HG02840 (cell line): ENCODE results near the gene ZCCHC9.

ENCODE experiments used
- ATAC-seq: cut with Tn5 transposase; IDR thresholded peaks from one replicate; pipeline ENCODE4 v1.9.1; 2021; ENCODE audit warnings: mild to moderate bottlenecking, moderate library complexity, moderate number of reproducible peaks; ENCODE audit not compliant: unreplicated experiment, low FRiP score

Gene ZCCHC9

GRCh38 chr5:81354093-81354492 lies 52.7 kb downstream of the ZCCHC9 start:
- no peak for ATAC-seq

GRCh38 chr5:81355291-81356251 lies 54.2 kb downstream of the ZCCHC9 start:
- no peak for ATAC-seq

- ATAC-seq: no peak
Measured at GRCh38 chr5:81359108-81359507, 57.7 kb downstream of the ZCCHC9 start.

GRCh38 chr5:81359881-81360280 lies 58.5 kb downstream of the ZCCHC9 start:
- ATAC-seq: no peak

- no peak for ATAC-seq
Measured at GRCh38 chr5:81360640-81361039, 59.3 kb downstream of the ZCCHC9 start.

- ATAC-seq: no peak
Measured at GRCh38 chr5:81361600-81361999, 60.2 kb downstream of the ZCCHC9 start.
